HT-29 (cell line): Measurements from ENCODE around the gene WDR90. TPM values are rescaled to one million over a fixed set of nuclear protein-coding genes. Genes with fewer than 3 reads are reported as not detected.

Experiments
- DNase-seq: peaks from one replicate; pipeline ENCODE4 v3.0.0-alpha.2; 2015; ENCODE audit warnings: low spot score
- total RNA-seq: library from RNA; depleted of rRNA; stranded (reverse); fragments of >200 nt; shearing (Covaris generic); gene quantifications from 2 replicates; pipeline ENCODE4 v1.2.3, GENCODE V29; 2014; rRNA removed

WDR90 gene
- total RNA-seq: 162 and 168 TPM in 2 replicates

- peak; percentile 91 for DNase-seq
Observed at GRCh38 chr16:648781-649589, at the start of gene WDR90. WDR90 (plus strand) TSS chr16:649365; CDS start chr16:649417, 52 bp downstream.

GRCh38 chr16:600781-601180, 48.4 kb upstream of the WDR90 start:
- no peak for DNase-seq

- DNase-seq: no peak
Observed at GRCh38 chr16:603933-604332, 45.2 kb upstream of the WDR90 start.

GRCh38 chr16:606656-607307, 42.4 kb upstream of the WDR90 start:
- DNase-seq: no peak

- DNase-seq: no peak
Observed at GRCh38 chr16:608019-608418, 41.1 kb upstream of the WDR90 start.

- no peak for DNase-seq
Observed at GRCh38 chr16:609316-609715, 39.8 kb upstream of the WDR90 start.

GRCh38 chr16:609984-610383, 39.2 kb upstream of the WDR90 start:
- DNase-seq: no peak

- no peak for DNase-seq
Observed at GRCh38 chr16:610513-611381, 38.4 kb upstream of the WDR90 start.

- DNase-seq: no peak
Observed at GRCh38 chr16:615122-615521, 34.0 kb upstream of the WDR90 start.

- DNase-seq: no peak
Observed at GRCh38 chr16:616733-617586, 32.2 kb upstream of the WDR90 start.

GRCh38 chr16:617855-618254, 31.3 kb upstream of the WDR90 start:
- DNase-seq: no peak

GRCh38 chr16:619476-620100, 29.6 kb upstream of the WDR90 start:
- no peak for DNase-seq

GRCh38 chr16:620700-621525, 28.3 kb upstream of the WDR90 start:
- DNase-seq: no peak

- peak; percentile 12 for DNase-seq
Observed at GRCh38 chr16:621526-622105, 27.5 kb upstream of the WDR90 start.

- no peak for DNase-seq
Observed at GRCh38 chr16:622920-623280, 26.3 kb upstream of the WDR90 start.

- no peak for DNase-seq
Observed at GRCh38 chr16:624526-625070, 24.6 kb upstream of the WDR90 start.

- no peak for DNase-seq
Observed at GRCh38 chr16:625117-625976, 23.8 kb upstream of the WDR90 start.
